CD4-positive, alpha-beta T cell treated with Interferon gamma for 1 hour (primary cell): ENCODE measurements around the gene NUP155.
"Not testable (repeated sequence)": the region's sequence is repeated elsewhere in the genome, so short reads cannot be mapped to it uniquely, and the experiment has no call there.

ENCODE experiments used
- DNase-seq: peaks from one replicate; pipeline ENCODE4 v3.0.0-alpha.2; 2020

NUP155 gene

GRCh38 chr5:37275511-37275910 is 95.4 kb downstream of the NUP155 start:
- DNase-seq = no peak

GRCh38 chr5:37272511-37272910 is 98.4 kb downstream of the NUP155 start:
- DNase-seq = no peak

GRCh38 chr5:37268100-37268499 is 102.8 kb downstream of the NUP155 start:
- not testable (repeated sequence) for DNase-seq

- DNase-seq = no peak
Measured at GRCh38 chr5:37255774-37256358, 115.0 kb downstream of the NUP155 start.

- DNase-seq = no peak
Measured at GRCh38 chr5:37254581-37254980, 116.3 kb downstream of the NUP155 start.

- DNase-seq = no peak
Measured at GRCh38 chr5:37251665-37252064, 119.2 kb downstream of the NUP155 start.

- no peak for DNase-seq
Measured at GRCh38 chr5:37249815-37250164, 121.1 kb downstream of the NUP155 start.

GRCh38 chr5:37248970-37249814 is 121.7 kb downstream of the NUP155 start, which contains the start of gene CPLANE1:
Gene CPLANE1 (minus strand): TSS chr5:37249376. CDS start chr5:37247698, 1,678 bp downstream.
- DNase-seq = peak; percentile 56

- DNase-seq = no peak
Measured at GRCh38 chr5:37248421-37248969, 122.4 kb downstream of the NUP155 start.

- DNase-seq = no peak
Measured at GRCh38 chr5:37247496-37247895, 123.4 kb downstream of the NUP155 start.

GRCh38 chr5:37247036-37247435 is 123.9 kb downstream of the NUP155 start:
- no peak for DNase-seq
